Panc1 (cell line): ENCODE measurements around the gene SYNPO2L. TPM values are rescaled to one million over a fixed set of nuclear protein-coding genes. Genes with fewer than 3 reads are reported as not detected.

Experiments used
- ATAC-seq: fragments of 200-7000 bp; cut with Tn5 transposase; 2 replicates; pipeline ENCODE4 v1.9.1; 2020; ENCODE audit warnings: mild to moderate bottlenecking, moderate library complexity
- BruUV-seq: library from RNA; stranded (reverse); fragments of 400-500 nt; replicated peaks from 2 replicates; lab custom pipeline; 2021; lab: Mats Ljungman, UMichigan
- CTCF ChIA-PET: fragments of 300-600 bp; sonication (Branson Sonifier 250); formaldehyde crosslinking; loops from one replicate; lab custom pipeline; 2022; ENCODE audit warnings: antibody characterized with exemption; lab: Charles Lee
- POLR2A ChIA-PET: fragments of 300-600 bp; sonication (Branson Sonifier 250); formaldehyde crosslinking; loops from one replicate; lab custom pipeline; 2022; ENCODE audit warnings: antibody characterized with exemption; lab: Charles Lee
- DNase-seq: peaks from one replicate; pipeline ENCODE4 v3.0.0-alpha.2; 2010; ENCODE audit warnings: low read depth, low spot score
- H3K27ac ChIP-seq: 2 replicates; pipeline ENCODE4 v1.5.1; 2011; ENCODE audit warnings: mild to moderate bottlenecking, low read length, inconsistent platforms
- H3K27me3 ChIP-seq: fragments of 200-500 bp; sonication (Bioruptor generic); 2 replicates; pipeline ENCODE4 v1.6.0; 2014; ENCODE audit warnings: low read length, inconsistent platforms; ENCODE audit not compliant: control insufficient read depth, insufficient read depth
- H3K36me3 ChIP-seq: fragments of 200-500 bp; sonication (Bioruptor generic); 2 replicates; pipeline ENCODE4 v1.5.1; 2014; ENCODE audit warnings: inconsistent platforms, mild to moderate bottlenecking, low read length, moderate library complexity; ENCODE audit not compliant: control insufficient read depth, insufficient read depth
- H3K4me1 ChIP-seq: 2 replicates; pipeline ENCODE4 v1.5.1; 2011; ENCODE audit warnings: inconsistent platforms, mild to moderate bottlenecking, low read length, moderate library complexity; ENCODE audit not compliant: control insufficient read depth, insufficient read depth
- H3K4me3 ChIP-seq, 2 experiments: 2 replicates each; pipeline ENCODE4 v1.5.1; 2011 to 2012; ENCODE audit warnings: low read depth in 2 of 2, low read length in 2 of 2, mild to moderate bottlenecking in 2 of 2, inconsistent platforms in 1 of 2, moderate library complexity in 1 of 2
- H3K9me3 ChIP-seq: fragments of 200-500 bp; sonication (Bioruptor generic); 2 replicates; pipeline ENCODE4 v1.5.1; 2014; ENCODE audit warnings: low read depth, mild to moderate bottlenecking, inconsistent platforms, low read length, moderate library complexity; ENCODE audit not compliant: control insufficient read depth, insufficient read depth
- POLR2AphosphoS5 ChIP-seq: IDR thresholded peaks from 2 replicates; pipeline ENCODE4 v1.6.1; 2012; ENCODE audit warnings: mild to moderate bottlenecking, low read depth, low read length, moderate library complexity
- SIN3A ChIP-seq: IDR thresholded peaks from 2 replicates; pipeline ENCODE4 v1.6.1; 2012; ENCODE audit warnings: low read depth, mild to moderate bottlenecking, low read length, moderate library complexity, borderline replicate concordance; ENCODE audit not compliant: insufficient read depth
- TCF7L2 ChIP-seq: IDR thresholded peaks from 2 replicates; pipeline ENCODE4 v1.6.1; 2011; ENCODE audit warnings: mild to moderate bottlenecking, low read depth, low read length, inconsistent platforms
- in situ Hi-C: cut with HindIII; loops from 2 replicates; pipeline ENCODE4 v1.10.0; 2016; ENCODE audit warnings: low sequenced_read_pairs, low pct_unique_long_range_greater_than_20kb
- intact Hi-C: fragments of 100-400 bp; cut with micrococcal nuclease; formaldehyde crosslinking; loops from one replicate; pipeline ENCODE4 v1.10.0; 2022; ENCODE audit not compliant: unreplicated experiment
- total RNA-seq: library from RNA; stranded (reverse); gene quantifications from one replicate; pipeline ENCODE4 v1.2.1, GENCODE V29; 2021; ENCODE audit not compliant: unreplicated experiment
- TF ChIP-seq, protein P1 (sequence below), 2 experiments: IDR thresholded peaks; 2 replicates each; pipeline ENCODE4 v1.6.1; 2011 to 2012; ENCODE audit warnings: low read depth in 2 of 2, control low read depth in 1 of 2, low read length in 1 of 2, mild to moderate bottlenecking in 1 of 2, moderate library complexity in 1 of 2; ENCODE audit not compliant: insufficient read depth in 1 of 2
- TF ChIP-seq, protein P2 (sequence below): fragments of 450-650 bp; IDR thresholded peaks from 2 replicates; pipeline ENCODE4 v1.5.1; 2017; ENCODE audit warnings: mild to moderate bottlenecking

The SYNPO2L gene
- total RNA-seq, 1 experiment from 2014 or later, result not detected

DNA sequence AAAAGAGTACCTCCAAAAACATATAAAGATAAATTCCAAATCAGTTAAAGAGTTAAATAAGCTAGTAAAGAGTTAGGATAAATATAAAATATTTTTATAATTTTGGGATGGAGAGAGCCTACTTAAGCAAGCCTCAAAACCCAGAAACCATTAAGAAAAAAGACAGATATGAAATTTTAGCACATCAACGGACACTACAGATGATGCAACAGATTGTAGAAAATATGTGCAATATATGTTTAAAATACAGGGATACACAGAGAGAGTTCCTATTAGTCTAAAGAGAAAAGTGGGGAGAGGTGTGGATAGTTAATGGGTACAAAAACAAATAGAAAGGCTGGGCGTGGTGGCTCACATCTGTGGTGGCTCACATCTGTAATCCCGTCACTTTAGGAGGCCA, 41.1 kb downstream of the SYNPO2L start:
- Histone ChIP-seq H3K27me3 (no peaks in the 10 kb centered on the region), H3K4me1 (no peaks in the 10 kb centered on the region), H3K4me3 (no peak overlapping the region), H3K36me3 (no peaks in the 10 kb centered on the region), H3K27ac (no peak overlapping the region), H3K9me3 (no peaks in the 10 kb centered on the region)
- DNase-seq (no peak), ATAC-seq (no peak)
- intact Hi-C loops, result no loop called here
- BruUV-seq, result no TSS peak
- ChIA-PET CTCF (no interaction called here), POLR2A (no interaction called here)
- TF ChIP-seq, protein P1, sequence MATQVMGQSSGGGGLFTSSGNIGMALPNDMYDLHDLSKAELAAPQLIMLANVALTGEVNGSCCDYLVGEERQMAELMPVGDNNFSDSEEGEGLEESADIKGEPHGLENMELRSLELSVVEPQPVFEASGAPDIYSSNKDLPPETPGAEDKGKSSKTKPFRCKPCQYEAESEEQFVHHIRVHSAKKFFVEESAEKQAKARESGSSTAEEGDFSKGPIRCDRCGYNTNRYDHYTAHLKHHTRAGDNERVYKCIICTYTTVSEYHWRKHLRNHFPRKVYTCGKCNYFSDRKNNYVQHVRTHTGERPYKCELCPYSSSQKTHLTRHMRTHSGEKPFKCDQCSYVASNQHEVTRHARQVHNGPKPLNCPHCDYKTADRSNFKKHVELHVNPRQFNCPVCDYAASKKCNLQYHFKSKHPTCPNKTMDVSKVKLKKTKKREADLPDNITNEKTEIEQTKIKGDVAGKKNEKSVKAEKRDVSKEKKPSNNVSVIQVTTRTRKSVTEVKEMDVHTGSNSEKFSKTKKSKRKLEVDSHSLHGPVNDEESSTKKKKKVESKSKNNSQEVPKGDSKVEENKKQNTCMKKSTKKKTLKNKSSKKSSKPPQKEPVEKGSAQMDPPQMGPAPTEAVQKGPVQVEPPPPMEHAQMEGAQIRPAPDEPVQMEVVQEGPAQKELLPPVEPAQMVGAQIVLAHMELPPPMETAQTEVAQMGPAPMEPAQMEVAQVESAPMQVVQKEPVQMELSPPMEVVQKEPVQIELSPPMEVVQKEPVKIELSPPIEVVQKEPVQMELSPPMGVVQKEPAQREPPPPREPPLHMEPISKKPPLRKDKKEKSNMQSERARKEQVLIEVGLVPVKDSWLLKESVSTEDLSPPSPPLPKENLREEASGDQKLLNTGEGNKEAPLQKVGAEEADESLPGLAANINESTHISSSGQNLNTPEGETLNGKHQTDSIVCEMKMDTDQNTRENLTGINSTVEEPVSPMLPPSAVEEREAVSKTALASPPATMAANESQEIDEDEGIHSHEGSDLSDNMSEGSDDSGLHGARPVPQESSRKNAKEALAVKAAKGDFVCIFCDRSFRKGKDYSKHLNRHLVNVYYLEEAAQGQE (IDR thresholded peaks at IDR 0.05; ENCODE audit: insufficient read depth in 1 of 2, low read depth in 2 of 2, low read length in 1 of 2), result no peak
- no peak for TF ChIP-seq SIN3A
- TF ChIP-seq, protein P2, sequence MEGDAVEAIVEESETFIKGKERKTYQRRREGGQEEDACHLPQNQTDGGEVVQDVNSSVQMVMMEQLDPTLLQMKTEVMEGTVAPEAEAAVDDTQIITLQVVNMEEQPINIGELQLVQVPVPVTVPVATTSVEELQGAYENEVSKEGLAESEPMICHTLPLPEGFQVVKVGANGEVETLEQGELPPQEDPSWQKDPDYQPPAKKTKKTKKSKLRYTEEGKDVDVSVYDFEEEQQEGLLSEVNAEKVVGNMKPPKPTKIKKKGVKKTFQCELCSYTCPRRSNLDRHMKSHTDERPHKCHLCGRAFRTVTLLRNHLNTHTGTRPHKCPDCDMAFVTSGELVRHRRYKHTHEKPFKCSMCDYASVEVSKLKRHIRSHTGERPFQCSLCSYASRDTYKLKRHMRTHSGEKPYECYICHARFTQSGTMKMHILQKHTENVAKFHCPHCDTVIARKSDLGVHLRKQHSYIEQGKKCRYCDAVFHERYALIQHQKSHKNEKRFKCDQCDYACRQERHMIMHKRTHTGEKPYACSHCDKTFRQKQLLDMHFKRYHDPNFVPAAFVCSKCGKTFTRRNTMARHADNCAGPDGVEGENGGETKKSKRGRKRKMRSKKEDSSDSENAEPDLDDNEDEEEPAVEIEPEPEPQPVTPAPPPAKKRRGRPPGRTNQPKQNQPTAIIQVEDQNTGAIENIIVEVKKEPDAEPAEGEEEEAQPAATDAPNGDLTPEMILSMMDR, result no peak
- no peak for TF ChIP-seq TCF7L2
- TF ChIP-seq POLR2AphosphoS5, result no peak
- in situ Hi-C loops, result no loop called here

DNA sequence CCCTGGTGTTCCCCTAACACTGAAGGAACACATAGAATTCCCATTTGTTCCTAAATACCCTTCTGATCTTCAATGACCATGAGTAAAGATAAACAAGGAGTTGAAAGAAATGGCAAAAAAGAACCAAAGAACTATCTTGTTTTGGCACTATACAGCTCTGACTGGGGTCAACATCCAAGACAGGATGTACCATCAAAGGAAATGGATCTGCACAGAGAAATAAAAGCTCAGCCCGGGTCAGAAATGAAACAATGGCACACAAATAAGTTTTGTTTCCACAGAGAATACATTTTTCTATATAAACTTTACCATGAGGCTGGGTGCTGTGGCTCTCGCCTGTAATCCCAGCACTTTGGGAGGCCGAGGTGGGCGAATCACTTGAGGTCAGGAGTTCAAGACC, 46.7 kb downstream of the SYNPO2L start:
- in situ Hi-C loops (no loop called here), intact Hi-C loops (no loop called here)
- no TSS peak for BruUV-seq
- ChIA-PET CTCF (no interaction called here), POLR2A (interaction anchor here (0.7 kb wide), 1 partner anchor 18 kb away, joined by 10 read pairs; the partner anchor contains the start of gene USP54)
- DNase-seq, result no peak
- Histone ChIP-seq H3K9me3 (no peaks in the 10 kb centered on the region), H3K4me1 (no peaks in the 10 kb centered on the region), H3K4me3 (no peak overlapping the region), H3K27ac (no peak overlapping the region), H3K27me3 (no peaks in the 10 kb centered on the region), H3K36me3 (no peaks in the 10 kb centered on the region)
- no peak for ATAC-seq
- TF ChIP-seq, protein P1 (IDR thresholded peaks at IDR 0.05; ENCODE audit: insufficient read depth in 1 of 2, low read depth in 2 of 2, low read length in 1 of 2), result no peak
- TF ChIP-seq TCF7L2 (no peak), SIN3A (no peak), POLR2AphosphoS5 (no peak)
- TF ChIP-seq, protein P2, result no peak
